Ovary (tissue), 9 donors: ENCODE results near the gene UPF2. TPM values are rescaled to one million over a fixed set of nuclear protein-coding genes. Genes with fewer than 3 reads are reported as not detected.

Source experiments
- DNase-seq, 5 donors: peaks; one replicate each; pipeline ENCODE4 v3.0.0-alpha.2; 2019 to 2020
- H3K27ac ChIP-seq, 2 donors: fragments of 200-600 bp; one replicate each; pipeline versions ENCODE4 v1.5.1 to v1.8.0; 2019 to 2022
- H3K27me3 ChIP-seq: fragments of 200-600 bp; one replicate; pipeline ENCODE4 v1.8.0; 2022
- H3K36me3 ChIP-seq: fragments of 200-600 bp; sonication (generic); one replicate; pipeline ENCODE4 v1.5.1; 2019
- H3K4me1 ChIP-seq: one replicate; pipeline ENCODE4 v1.8.1; 2013; ENCODE audit warnings: mild to moderate bottlenecking, moderate library complexity; ENCODE audit not compliant: insufficient read depth
- H3K4me3 ChIP-seq: fragments of 200-600 bp; sonication (generic); one replicate; pipeline ENCODE4 v1.5.1; 2017
- H3K9me3 ChIP-seq, 2 donors: fragments of 200-600 bp in 1 of 2; sonication (generic) in 1 of 2; one replicate each; pipeline versions ENCODE4 v1.5.1 to v1.8.1; 2013 to 2019; ENCODE audit warnings: mild to moderate bottlenecking in 1 of 2, moderate library complexity in 1 of 2
- CTCF ChIP-seq, 3 donors: fragments of 450-650 bp in 2 of 3; fragments of 200-600 bp in 1 of 3; IDR thresholded peaks; one replicate each; pipeline versions ENCODE4 v1.5.1 to v1.8.0; 2016 to 2022; ENCODE audit warnings: antibody characterized with exemption in 3 of 3, mild to moderate bottlenecking in 1 of 3
- EP300 ChIP-seq: sonication (generic); formaldehyde crosslinking; IDR thresholded peaks from one replicate; pipeline ENCODE4 v1.6.1; 2017; ENCODE audit warnings: antibody characterized with exemption
- POLR2A ChIP-seq: fragments of 450-650 bp; IDR thresholded peaks from one replicate; pipeline ENCODE4 v1.6.1; 2017; ENCODE audit warnings: antibody characterized with exemption, mild to moderate bottlenecking, moderate library complexity
- WGBS, 3 donors: extraction: QIAGEN DNeasy Blood & Tissue Kit in 1 of 3; methylation state at CpG; one replicate each; pipeline versions ENCODE4 v1.1.5 to v1.1.7; 2013 to 2017; 5-methylcytosine and 5-hydroxymethylcytosine counted together
- intact Hi-C, 4 donors: fragments of 100-400 bp; cut with DNase I; formaldehyde crosslinking; loops; one replicate each; pipeline versions ENCODE4 v1.11.0 to v1.15.1; 2022 to 2023
- polyA plus RNA-seq, 2 donors: library from polyadenylated mRNA; stranded (reverse); fragments of 200-250 nt in 1 of 2; fragments of 350-450 nt in 1 of 2; fragmentation: Illumina TruSeq in 1 of 2; extraction: RNeasy Lipid Tissue Mini Kit (QIAGEN cat#74804) in 1 of 2; gene quantifications; one replicate each; pipeline ENCODE4 v1.2.3, GENCODE V29; 2013 to 2014
- total RNA-seq, 7 donors: library from RNA; depleted of rRNA in 2 of 7; stranded (reverse); fragments of >200 nt in 2 of 7; fragmentation: NEBNext Ultra II Directional in 3 of 7; extraction: Animal tissue kit (Norgen Biotek cat#: 25700) in 3 of 7; gene quantifications; one replicate each; pipeline versions ENCODE4 v1.1.0 to v1.2.4, GENCODE V29; 2016 to 2023
- donor health status: DM: no; HTN: no; CAD: no; lungs with moderate emphysema.
- donor health status: DM: no; HTN: no; CAD: no.
- donor health status: Bipolar disorder and iron deficiency.
- donor health status: DM: yes; HTN: yes; CAD: no.
- donor health status: DM: no; HTN: no; CAD: no.
- donor health status: DM: yes; HTN: yes; CAD: no.

The UPF2 gene
- total and polyA plus RNA-seq, 9 donors: 12.5 to 22.9 (median 19.6) TPM

- H3K27me3 ChIP-seq: no peaks in the 10 kb centered on the region
- H3K4me3 ChIP-seq: no peak overlapping the region
- WGBS, 3 donors: 83 to 90% (median 88%) methylated on average over 2 of the region's 2 CpGs
- no peaks in the 10 kb centered on the region for H3K9me3 ChIP-seq
- no peak overlapping the region for H3K27ac ChIP-seq
- no peaks in the 10 kb centered on the region for H3K36me3 ChIP-seq
- TF ChIP-seq CTCF (IDR thresholded peaks at IDR 0.05): no peak
- no peak for TF ChIP-seq EP300
- TF ChIP-seq POLR2A: no peak
- H3K4me1 ChIP-seq: peaks cover 1% of the 10 kb centered on the region
- intact Hi-C loops: no loop called here
- no peak for DNase-seq
These were observed 15.1 kb downstream of the UPF2 start for GRCh38 chr10:12027539-12027938.

- no peaks in the 10 kb centered on the region for H3K9me3 ChIP-seq
- WGBS, 3 donors: 92 to 97% (median 95%) methylated on average over 5 of the region's 5 CpGs
- no peaks in the 10 kb centered on the region for H3K27me3 ChIP-seq
- TF ChIP-seq CTCF (IDR thresholded peaks at IDR 0.05) (no peak), EP300 (no peak), POLR2A (no peak)
- DNase-seq: no peak
- H3K27ac ChIP-seq: no peak overlapping the region
- no peaks in the 10 kb centered on the region for H3K36me3 ChIP-seq
- intact Hi-C loops: no loop called here
- H3K4me1 ChIP-seq: peaks cover 3% of the 10 kb centered on the region
- no peak overlapping the region for H3K4me3 ChIP-seq
These were observed 17.0 kb downstream of the UPF2 start for GRCh38 chr10:12025591-12025990.

GRCh38 chr10:12022580-12023257, 19.9 kb downstream of the UPF2 start:
- TF ChIP-seq CTCF (IDR thresholded peaks at IDR 0.05): no peak
- no peak for TF ChIP-seq POLR2A
- no peak for TF ChIP-seq EP300
- Histone ChIP-seq H3K4me1 (peaks cover 2% of the 10 kb centered on the region), H3K9me3 (no peaks in the 10 kb centered on the region), H3K4me3 (no peak overlapping the region), H3K27me3 (no peaks in the 10 kb centered on the region), H3K36me3 (no peaks in the 10 kb centered on the region), H3K27ac (no peak overlapping the region)
- DNase-seq: no peak
- intact Hi-C loops: no loop called here
- WGBS, 3 donors: 50 to 62% (median 58%) methylated on average over 1 of the region's 1 CpG

GRCh38 chr10:12020574-12020973, 22.0 kb downstream of the UPF2 start:
- Histone ChIP-seq H3K4me1 (peaks cover 2% of the 10 kb centered on the region), H3K27ac (no peak overlapping the region), H3K27me3 (no peaks in the 10 kb centered on the region), H3K4me3 (no peak overlapping the region), H3K36me3 (no peaks in the 10 kb centered on the region), H3K9me3 (no peaks in the 10 kb centered on the region)
- no peak for TF ChIP-seq CTCF (IDR thresholded peaks at IDR 0.05)
- TF ChIP-seq POLR2A: no peak
- TF ChIP-seq EP300: no peak
- intact Hi-C loops: no loop called here
- WGBS, 3 donors: 90 to 94% (median 93%) methylated on average over 2 of the region's 2 CpGs
- DNase-seq: no peak
